Measurements from ENCODE around the gene WSCD1.

WSCD1 gene

GRCh38 chr17:6142701-6143100 lies 72.5 kb downstream of the WSCD1 start:
- H3K4me3 ChIP-seq (ENCODE audit: low read depth, low read length), result no peak overlapping the region
- no peak for TF ChIP-seq CTCF (IDR thresholded peaks at IDR 0.05; ENCODE audit: borderline replicate concordance, insufficient read depth, low read depth, low read length)

- no peak overlapping the region for H3K4me3 ChIP-seq (ENCODE audit: low read depth, low read length)
- no peak for TF ChIP-seq CTCF (IDR thresholded peaks at IDR 0.05; ENCODE audit: borderline replicate concordance, insufficient read depth, low read depth, low read length)
Observed at GRCh38 chr17:6145946-6146345, 75.8 kb downstream of the WSCD1 start.

DNA sequence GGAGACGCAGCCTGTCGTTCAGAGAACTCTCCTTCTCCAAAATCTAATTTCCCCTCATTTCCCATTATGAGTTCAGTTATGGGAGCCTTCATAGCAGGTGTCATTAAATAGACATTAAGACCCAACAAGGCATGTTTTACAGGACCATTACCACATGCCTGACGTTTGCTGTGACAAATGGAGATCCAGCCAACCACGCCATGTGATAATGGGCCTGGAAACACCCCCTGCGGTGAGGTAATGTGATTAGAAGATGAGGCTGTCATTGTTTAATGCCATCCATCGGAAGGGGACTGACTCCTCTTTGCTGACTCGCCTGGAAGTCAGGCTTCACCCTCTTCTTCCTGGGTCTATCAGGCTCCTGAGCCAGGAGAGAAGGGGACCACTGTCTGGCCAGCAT lies 76.9 kb downstream of the WSCD1 start:
- no peak for TF ChIP-seq CTCF (IDR thresholded peaks at IDR 0.05; ENCODE audit: borderline replicate concordance, insufficient read depth, low read depth, low read length)
- H3K4me3 ChIP-seq (ENCODE audit: low read depth, low read length), result no peak overlapping the region

DNA sequence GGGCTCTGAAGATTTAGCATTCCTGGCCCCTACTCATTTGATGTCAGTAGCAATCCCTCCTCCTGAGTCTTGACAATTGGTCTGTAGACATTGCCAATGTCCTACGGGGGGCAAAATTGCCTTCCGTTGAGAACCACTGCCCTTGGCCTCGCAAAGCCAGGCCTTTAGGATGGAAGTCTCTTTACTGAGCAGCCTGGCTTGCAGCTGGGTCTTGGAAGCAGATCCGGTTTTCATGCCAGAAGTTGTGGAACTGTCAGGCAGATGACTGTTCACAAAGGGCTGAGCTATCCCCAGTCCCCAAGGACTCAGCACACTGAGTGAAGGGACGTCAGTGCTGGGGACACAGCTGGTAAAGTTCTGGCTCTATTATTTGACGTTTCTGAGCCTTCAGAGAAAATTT lies 83.2 kb downstream of the WSCD1 start:
- TF ChIP-seq CTCF (IDR thresholded peaks at IDR 0.05; ENCODE audit: borderline replicate concordance, insufficient read depth, low read depth, low read length), result no peak
- H3K4me3 ChIP-seq (ENCODE audit: low read depth, low read length), result no peak overlapping the region

DNA sequence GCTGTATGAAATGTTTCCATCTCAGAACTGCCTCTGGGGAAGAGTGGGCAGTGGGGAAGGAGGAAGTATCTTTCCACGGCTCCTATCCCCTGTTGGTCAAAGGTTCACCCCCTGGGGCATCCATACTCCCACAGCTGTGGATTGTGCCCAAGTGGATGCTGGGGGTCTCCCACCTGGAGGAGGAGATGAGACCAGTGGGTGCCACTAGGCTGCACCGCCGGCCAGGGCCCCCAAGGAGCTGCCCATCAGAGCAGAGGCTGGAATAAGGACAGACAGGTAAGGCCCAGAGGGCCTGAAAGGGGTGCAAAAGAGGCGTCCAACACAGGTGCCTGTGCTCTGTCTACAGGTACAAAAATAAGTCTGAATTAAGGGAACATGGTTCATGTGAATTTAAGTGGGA lies 87.5 kb downstream of the WSCD1 start:
- TF ChIP-seq CTCF (IDR thresholded peaks at IDR 0.05; ENCODE audit: borderline replicate concordance, insufficient read depth, low read depth, low read length), result no peak
- H3K4me3 ChIP-seq (ENCODE audit: low read depth, low read length), result no peak overlapping the region

- no peak overlapping the region for H3K4me3 ChIP-seq (ENCODE audit: low read depth, low read length)
- TF ChIP-seq CTCF (IDR thresholded peaks at IDR 0.05; ENCODE audit: borderline replicate concordance, insufficient read depth, low read depth, low read length), result no peak
Observed at GRCh38 chr17:6159541-6160231, 89.5 kb downstream of the WSCD1 start.

- H3K4me3 ChIP-seq (ENCODE audit: low read depth, low read length), result no peak overlapping the region
- no peak for TF ChIP-seq CTCF (IDR thresholded peaks at IDR 0.05; ENCODE audit: borderline replicate concordance, insufficient read depth, low read depth, low read length)
Observed at GRCh38 chr17:6160232-6160555, 90.0 kb downstream of the WSCD1 start.
